SK-N-SH (cell line): ENCODE measurements around the gene CHRM3.

ENCODE experiments used
- CHD2 ChIP-seq: fragments of 150-350 bp; IDR thresholded peaks from 2 replicates; pipeline ENCODE4 v1.6.1; 2018; ENCODE audit warnings: low read length; ENCODE audit not compliant: partially characterized antibody
- CTCF ChIP-seq: fragments of 200-600 bp; sonication (generic); IDR thresholded peaks from 2 replicates; pipeline ENCODE4 v1.6.1; 2017; ENCODE audit warnings: antibody characterized with exemption, mild to moderate bottlenecking, moderate library complexity
- FOXM1 ChIP-seq: IDR thresholded peaks from 2 replicates; pipeline ENCODE4 v1.4.0; 2012; ENCODE audit warnings: low read depth, mild to moderate bottlenecking
- JUND ChIP-seq: IDR thresholded peaks from 2 replicates; pipeline ENCODE4 v1.4.0; 2012
- NRF1 ChIP-seq: IDR thresholded peaks from 2 replicates; pipeline ENCODE4 v1.6.1; 2012; ENCODE audit warnings: low read depth, mild to moderate bottlenecking, low read length
- RAD21 ChIP-seq: IDR thresholded peaks from 2 replicates; pipeline ENCODE4 v1.6.1; 2012; ENCODE audit warnings: mild to moderate bottlenecking, low read length
- USF2 ChIP-seq: fragments of 150-350 bp; IDR thresholded peaks from 2 replicates; pipeline ENCODE4 v1.6.1; 2017; ENCODE audit warnings: antibody characterized with exemption, low read length, low read depth, borderline replicate concordance

- TF ChIP-seq FOXM1 (no peak), USF2 (no peak), CHD2 (no peak), CTCF (no peak), NRF1 (peak; percentile 33; the same call in 1 of the 2 replicates), RAD21 (peak; percentile 65), JUND (no peak)
These were observed at the start of gene CHRM3 for GRCh38 chr1:239386453-239387303.
